HepG2 (cell line): ENCODE measurements around the gene ADAMTS4.

Experiments
- CHD4 ChIP-seq: fragments of 200-600 bp; sonication (generic); IDR thresholded peaks from 2 replicates; pipeline ENCODE4 v1.7.0; 2017; ENCODE audit warnings: mild to moderate bottlenecking, low read length, borderline replicate concordance
- SSRP1 ChIP-seq: IDR thresholded peaks from 2 replicates; pipeline ENCODE4 v1.6.1; 2016; ENCODE audit warnings: control low read depth
- TCF7 ChIP-seq: sonication (generic); IDR thresholded peaks from 2 replicates; pipeline ENCODE4 v1.6.1; 2016; ENCODE audit warnings: antibody characterized with exemption, low read depth
- ZBTB37 ChIP-seq: sonication (generic); formaldehyde crosslinking; IDR thresholded peaks from 2 replicates; pipeline ENCODE4 v1.4.0; 2020; ENCODE audit warnings: mild to moderate bottlenecking, missing genetic modification reagents
- TF ChIP-seq, protein P1 (sequence below): sonication (generic); formaldehyde crosslinking; IDR thresholded peaks from 2 replicates; pipeline ENCODE4 v1.5.0; 2020; ENCODE audit warnings: mild to moderate bottlenecking, missing genetic modification reagents, moderate library complexity
- TF ChIP-seq, protein P2 (sequence below): IDR thresholded peaks from 2 replicates; pipeline ENCODE4 v1.6.1; 2012; ENCODE audit warnings: inconsistent platforms

- TF ChIP-seq SSRP1 (CRISPR knock-in tag), result no peak
- TF ChIP-seq TCF7, result no peak
- TF ChIP-seq, protein P1, sequence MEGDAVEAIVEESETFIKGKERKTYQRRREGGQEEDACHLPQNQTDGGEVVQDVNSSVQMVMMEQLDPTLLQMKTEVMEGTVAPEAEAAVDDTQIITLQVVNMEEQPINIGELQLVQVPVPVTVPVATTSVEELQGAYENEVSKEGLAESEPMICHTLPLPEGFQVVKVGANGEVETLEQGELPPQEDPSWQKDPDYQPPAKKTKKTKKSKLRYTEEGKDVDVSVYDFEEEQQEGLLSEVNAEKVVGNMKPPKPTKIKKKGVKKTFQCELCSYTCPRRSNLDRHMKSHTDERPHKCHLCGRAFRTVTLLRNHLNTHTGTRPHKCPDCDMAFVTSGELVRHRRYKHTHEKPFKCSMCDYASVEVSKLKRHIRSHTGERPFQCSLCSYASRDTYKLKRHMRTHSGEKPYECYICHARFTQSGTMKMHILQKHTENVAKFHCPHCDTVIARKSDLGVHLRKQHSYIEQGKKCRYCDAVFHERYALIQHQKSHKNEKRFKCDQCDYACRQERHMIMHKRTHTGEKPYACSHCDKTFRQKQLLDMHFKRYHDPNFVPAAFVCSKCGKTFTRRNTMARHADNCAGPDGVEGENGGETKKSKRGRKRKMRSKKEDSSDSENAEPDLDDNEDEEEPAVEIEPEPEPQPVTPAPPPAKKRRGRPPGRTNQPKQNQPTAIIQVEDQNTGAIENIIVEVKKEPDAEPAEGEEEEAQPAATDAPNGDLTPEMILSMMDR (CRISPR knock-in tag), result no peak
- TF ChIP-seq, protein P2, sequence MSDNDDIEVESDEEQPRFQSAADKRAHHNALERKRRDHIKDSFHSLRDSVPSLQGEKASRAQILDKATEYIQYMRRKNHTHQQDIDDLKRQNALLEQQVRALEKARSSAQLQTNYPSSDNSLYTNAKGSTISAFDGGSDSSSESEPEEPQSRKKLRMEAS, result no peak
- TF ChIP-seq ZBTB37 (CRISPR knock-in tag), result no peak
- no peak for TF ChIP-seq CHD4
These were observed 7.8 kb downstream of the ADAMTS4 start for GRCh38 chr1:161190962-161191521.
